Astrocyte (in vitro differentiated cells and primary cell): ENCODE results near the gene ADAMTS3. TPM values are rescaled to one million over a fixed set of nuclear protein-coding genes. Genes with fewer than 3 reads are reported as not detected.

Experiments used
- DNase-seq: peaks from one replicate; pipeline ENCODE4 v3.0.0-alpha.2; 2010; ENCODE audit warnings: low read depth
- FAIRE-seq: peaks from 2 replicates; lab custom pipeline; 2011; peaks lifted over from hg19 to GRCh38; lab: Jason Lieb, UNC
- H2AFZ ChIP-seq: 2 replicates; pipeline ENCODE4 v1.6.0; 2012; ENCODE audit warnings: low read depth, low read length, inconsistent platforms
- H3K27ac ChIP-seq: 2 replicates; pipeline ENCODE4 v1.5.1; 2011; ENCODE audit warnings: low read depth, low read length, inconsistent platforms
- H3K27me3 ChIP-seq: 2 replicates; pipeline ENCODE4 v1.6.0; 2011; ENCODE audit warnings: low read length, inconsistent platforms; ENCODE audit not compliant: insufficient read depth
- H3K36me3 ChIP-seq: 2 replicates; pipeline ENCODE4 v1.5.1; 2011; ENCODE audit warnings: low read length, inconsistent platforms; ENCODE audit not compliant: insufficient read depth
- H3K4me1 ChIP-seq: 2 replicates; pipeline ENCODE4 v1.5.1; 2011; ENCODE audit warnings: low read length, inconsistent platforms; ENCODE audit not compliant: insufficient read depth
- H3K4me2 ChIP-seq: 2 replicates; pipeline ENCODE4 v1.6.0; 2012; ENCODE audit warnings: low read length, inconsistent platforms
- H3K4me3 ChIP-seq: 2 replicates; pipeline ENCODE4 v1.5.1; 2011; ENCODE audit warnings: low read depth, mild to moderate bottlenecking, low read length, inconsistent platforms; ENCODE audit not compliant: insufficient read depth
- H3K79me2 ChIP-seq: 2 replicates; pipeline ENCODE4 v1.6.0; 2012; ENCODE audit warnings: mild to moderate bottlenecking, low read length, inconsistent platforms; ENCODE audit not compliant: insufficient read depth
- H3K9ac ChIP-seq: 2 replicates; pipeline ENCODE4 v1.6.0; 2012; ENCODE audit warnings: mild to moderate bottlenecking, low read length, inconsistent platforms
- H3K9me3 ChIP-seq: 2 replicates; pipeline ENCODE4 v1.5.1; 2012; ENCODE audit warnings: low read depth, mild to moderate bottlenecking, low read length, inconsistent platforms; ENCODE audit not compliant: insufficient read depth
- H4K20me1 ChIP-seq: 2 replicates; pipeline ENCODE4 v1.6.0; 2012; ENCODE audit warnings: low read length, inconsistent platforms; ENCODE audit not compliant: insufficient read depth
- H3K27ac Mint-ChIP-seq: one replicate; pipeline ENCODE4 v1.8.0; 2021; ENCODE audit warnings: mild to moderate bottlenecking, mixed read lengths; ENCODE audit not compliant: unreplicated experiment
- H3K27me3 Mint-ChIP-seq: one replicate; pipeline ENCODE4 v1.8.0; 2021; ENCODE audit warnings: low read depth, mixed read lengths; ENCODE audit not compliant: unreplicated experiment
- H3K36me3 Mint-ChIP-seq: one replicate; pipeline ENCODE4 v1.8.0; 2021; ENCODE audit warnings: low read depth, mixed read lengths; ENCODE audit not compliant: unreplicated experiment
- H3K4me1 Mint-ChIP-seq: one replicate; pipeline ENCODE4 v1.8.0; 2021; ENCODE audit warnings: low read depth, mixed read lengths; ENCODE audit not compliant: unreplicated experiment
- H3K4me3 Mint-ChIP-seq: one replicate; pipeline ENCODE4 v1.8.0; 2021; ENCODE audit warnings: mild to moderate bottlenecking, moderate library complexity, mixed read lengths; ENCODE audit not compliant: unreplicated experiment
- H3K9me3 Mint-ChIP-seq: one replicate; pipeline ENCODE4 v1.8.0; 2021; ENCODE audit warnings: mild to moderate bottlenecking, mixed read lengths; ENCODE audit not compliant: unreplicated experiment
- CTCF ChIP-seq: IDR thresholded peaks from 2 replicates; pipeline ENCODE4 v1.5.1; 2011; ENCODE audit warnings: low read depth, mild to moderate bottlenecking, inconsistent platforms, low read length, moderate library complexity; ENCODE audit not compliant: insufficient read depth
- EZH2 ChIP-seq: IDR thresholded peaks from 2 replicates; pipeline ENCODE4 v1.6.1; 2012; ENCODE audit warnings: mild to moderate bottlenecking, low read length, inconsistent platforms; ENCODE audit not compliant: insufficient read depth
- total RNA-seq: library from RNA; stranded (reverse); gene quantifications from 2 replicates; pipeline ENCODE4 v1.2.1, GENCODE V29; 2021

The ADAMTS3 gene
- total RNA-seq, 1 donor from 2014 or later = 4.2 TPM

GRCh38 chr4:72290737-72291136 is 278.3 kb downstream of the ADAMTS3 start:
- Histone ChIP-seq H3K27me3 (no peaks in the 10 kb centered on the region), H2AFZ (no peak overlapping the region), H3K9ac (no peak overlapping the region), H3K4me2 (no peak overlapping the region), H3K79me2 (no peaks in the 10 kb centered on the region), H3K9me3 (no peaks in the 10 kb centered on the region), H3K4me1 (no peaks in the 10 kb centered on the region), H4K20me1 (no peaks in the 10 kb centered on the region), H3K27ac (no peak overlapping the region), H3K36me3 (no peaks in the 10 kb centered on the region), H3K4me3 (no peak overlapping the region)
- no peaks in the 10 kb centered on the region for H3K4me1 Mint-ChIP-seq
- TF ChIP-seq CTCF = no peak
- no peak for TF ChIP-seq EZH2
- no peak overlapping the region for H3K27ac Mint-ChIP-seq
- no peak for FAIRE-seq
- no peaks in the 10 kb centered on the region for H3K9me3 Mint-ChIP-seq
- no peak overlapping the region for H3K4me3 Mint-ChIP-seq
- no peaks in the 10 kb centered on the region for H3K27me3 Mint-ChIP-seq
- no peaks in the 10 kb centered on the region for H3K36me3 Mint-ChIP-seq
- no peak for DNase-seq

- no peak overlapping the region for H3K9ac ChIP-seq
- no peak overlapping the region for H3K27ac Mint-ChIP-seq
- H3K36me3 Mint-ChIP-seq = no peaks in the 10 kb centered on the region
- no peak overlapping the region for H3K4me2 ChIP-seq
- no peaks in the 10 kb centered on the region for H3K4me1 Mint-ChIP-seq
- no peaks in the 10 kb centered on the region for H3K79me2 ChIP-seq
- TF ChIP-seq CTCF (no peak), EZH2 (no peak)
- H3K27me3 Mint-ChIP-seq = no peaks in the 10 kb centered on the region
- H3K4me3 Mint-ChIP-seq = no peak overlapping the region
- H3K4me1 ChIP-seq = no peaks in the 10 kb centered on the region
- H3K36me3 ChIP-seq = no peaks in the 10 kb centered on the region
- FAIRE-seq (no peak), DNase-seq (no peak)
- H3K27ac ChIP-seq = no peak overlapping the region
- H2AFZ ChIP-seq = no peak overlapping the region
- H3K9me3 Mint-ChIP-seq = no peaks in the 10 kb centered on the region
- H4K20me1 ChIP-seq = no peaks in the 10 kb centered on the region
- no peak overlapping the region for H3K4me3 ChIP-seq
- H3K27me3 ChIP-seq = no peaks in the 10 kb centered on the region
- no peaks in the 10 kb centered on the region for H3K9me3 ChIP-seq
These were observed 282.1 kb downstream of the ADAMTS3 start for GRCh38 chr4:72286910-72287309.

- Mint-ChIP-seq H3K36me3 (no peaks in the 10 kb centered on the region), H3K9me3 (no peaks in the 10 kb centered on the region), H3K27ac (no peak overlapping the region), H3K4me1 (no peaks in the 10 kb centered on the region), H3K27me3 (no peaks in the 10 kb centered on the region), H3K4me3 (no peak overlapping the region)
- Histone ChIP-seq H3K4me2 (no peak overlapping the region), H2AFZ (no peak overlapping the region), H3K9me3 (no peaks in the 10 kb centered on the region), H3K9ac (no peak overlapping the region), H3K4me3 (no peak overlapping the region), H3K27ac (no peak overlapping the region), H3K27me3 (no peaks in the 10 kb centered on the region), H3K79me2 (no peaks in the 10 kb centered on the region), H3K36me3 (no peaks in the 10 kb centered on the region), H3K4me1 (no peaks in the 10 kb centered on the region), H4K20me1 (no peaks in the 10 kb centered on the region)
- TF ChIP-seq CTCF (peak; percentile 25), EZH2 (no peak)
- FAIRE-seq (no peak), DNase-seq (peak; percentile 26)
These were observed 282.8 kb downstream of the ADAMTS3 start for GRCh38 chr4:72286185-72286584.
